Ishikawa (cell line): ENCODE measurements around the gene EHD4.
A peak's percentile ranks its signal among the peaks of the same experiment; 100 is the strongest.

Experiments
- CEBPB ChIP-seq: IDR thresholded peaks from 2 replicates; pipeline ENCODE4 v1.6.1; 2012
- CREB1 ChIP-seq: IDR thresholded peaks from 2 replicates; pipeline ENCODE4 v1.6.1; 2012; ENCODE audit warnings: low read depth
- EP300 ChIP-seq: IDR thresholded peaks from 2 replicates; pipeline ENCODE4 v1.6.1; 2012; ENCODE audit warnings: borderline replicate concordance
- FOXM1 ChIP-seq: IDR thresholded peaks from 2 replicates; pipeline ENCODE4 v1.6.1; 2012; ENCODE audit warnings: low read depth, borderline replicate concordance
- MAX ChIP-seq: IDR thresholded peaks from 2 replicates; pipeline ENCODE4 v1.6.1; 2012
- RAD21 ChIP-seq: IDR thresholded peaks from 2 replicates; pipeline ENCODE4 v1.6.1; 2012; ENCODE audit warnings: low read depth
- REST ChIP-seq: IDR thresholded peaks from 2 replicates; pipeline ENCODE4 v1.6.1; 2012; ENCODE audit warnings: low read depth, mild to moderate bottlenecking
- TAF1 ChIP-seq: IDR thresholded peaks from 2 replicates; pipeline ENCODE4 v1.6.1; 2012; ENCODE audit warnings: low read depth, mild to moderate bottlenecking
- TCF12 ChIP-seq: IDR thresholded peaks from 2 replicates; pipeline ENCODE4 v1.6.1; 2012; ENCODE audit warnings: low read depth
- TEAD4 ChIP-seq: IDR thresholded peaks from 2 replicates; pipeline ENCODE4 v1.6.1; 2012
- USF1 ChIP-seq: IDR thresholded peaks from 2 replicates; pipeline ENCODE4 v1.6.1; 2012
- YY1 ChIP-seq: IDR thresholded peaks from 2 replicates; pipeline ENCODE4 v1.6.1; 2012; ENCODE audit warnings: low read depth
- ZBTB7A ChIP-seq: IDR thresholded peaks from 2 replicates; pipeline ENCODE4 v1.6.1; 2012; ENCODE audit warnings: low read depth

GRCh38 chr15:41850482-41851166 is 121.7 kb downstream of the EHD4 start:
- TF ChIP-seq EP300 (no peak), REST (no peak), TAF1 (no peak), TEAD4 (no peak), FOXM1 (no peak), MAX (no peak), CEBPB (peak; percentile 88), YY1 (no peak), CREB1 (no peak), USF1 (no peak), TCF12 (no peak), RAD21 (no peak), ZBTB7A (no peak)
